ENCODE measurements around the gene VEPH1.

The VEPH1 gene

GRCh38 chr3:157515398-157515797 lies 12.2 kb upstream of the VEPH1 start:
- H3K9me2 ChIP-seq (replicated peaks; ENCODE audit: control insufficient read depth, low read length) = no peaks in the 10 kb centered on the region
- no peak overlapping the region for H3K4me2 ChIP-seq (ENCODE audit: low read length)
- no peaks in the 10 kb centered on the region for H4K20me1 ChIP-seq (ENCODE audit: control insufficient read depth, insufficient read depth, low read depth, low read length)
- TF ChIP-seq EZH2phosphoT487 (IDR thresholded peaks at IDR 0.05; ENCODE audit: borderline replicate concordance, low read length) (no peak), CTCF (IDR thresholded peaks at IDR 0.05; ENCODE audit: low read depth, low read length, poor library complexity, severe bottlenecking) (no peak)
- no peak overlapping the region for H3K27ac ChIP-seq (ENCODE audit: low read depth, low read length)
- no peaks in the 10 kb centered on the region for H3K9me3 ChIP-seq (ENCODE audit: control insufficient read depth, insufficient read depth, low read length)
- no peaks in the 10 kb centered on the region for H3F3A ChIP-seq (ENCODE audit: control insufficient read depth, insufficient read depth)
- H3K27me3 ChIP-seq (ENCODE audit: control insufficient read depth, low read length) = no peaks in the 10 kb centered on the region
- H3K4me1 ChIP-seq (ENCODE audit: control insufficient read depth, low read length) = no peaks in the 10 kb centered on the region
- no peak overlapping the region for H3K4me3 ChIP-seq (ENCODE audit: low read length)
- H3K36me3 ChIP-seq (ENCODE audit: control insufficient read depth, low read length) = no peaks in the 10 kb centered on the region
- no peaks in the 10 kb centered on the region for H3K79me2 ChIP-seq (ENCODE audit: control insufficient read depth, low read length)

DNA sequence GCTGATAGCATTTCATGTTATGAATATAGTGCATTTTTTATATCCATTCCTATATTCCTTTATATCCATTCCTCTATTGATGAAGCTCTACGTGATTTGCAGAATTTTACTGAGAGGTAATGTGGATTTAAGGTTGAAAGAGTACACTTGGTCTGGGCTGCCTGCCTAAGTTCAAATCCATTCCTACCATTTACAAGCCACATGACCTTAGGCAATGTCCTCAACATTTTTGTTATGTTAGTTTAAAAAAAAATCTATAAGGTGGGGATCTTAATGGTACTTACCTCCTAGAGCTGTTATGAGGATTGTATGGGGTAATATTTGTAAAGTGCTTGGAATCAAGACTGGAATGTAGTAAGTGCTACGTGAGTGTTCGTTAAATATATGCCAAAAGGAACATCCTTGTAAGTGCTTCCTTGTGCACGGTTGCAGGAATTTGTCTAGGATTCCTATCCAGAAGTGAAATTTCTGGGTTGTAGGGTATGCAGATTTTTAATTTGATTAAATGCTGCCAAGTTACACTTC lies 11.2 kb upstream of the VEPH1 start:
- Histone ChIP-seq H3K79me2 (ENCODE audit: control insufficient read depth, low read length) (no peaks in the 10 kb centered on the region), H3K9me3 (ENCODE audit: control insufficient read depth, insufficient read depth, low read length) (no peaks in the 10 kb centered on the region), H3K4me1 (ENCODE audit: control insufficient read depth, low read length) (no peaks in the 10 kb centered on the region), H3K4me2 (ENCODE audit: low read length) (no peak overlapping the region), H3F3A (ENCODE audit: control insufficient read depth, insufficient read depth) (no peaks in the 10 kb centered on the region), H3K27me3 (ENCODE audit: control insufficient read depth, low read length) (no peaks in the 10 kb centered on the region), H3K9me2 (replicated peaks; ENCODE audit: control insufficient read depth, low read length) (no peaks in the 10 kb centered on the region), H3K36me3 (ENCODE audit: control insufficient read depth, low read length) (no peaks in the 10 kb centered on the region), H3K4me3 (ENCODE audit: low read length) (no peak overlapping the region), H4K20me1 (ENCODE audit: control insufficient read depth, insufficient read depth, low read depth, low read length) (no peaks in the 10 kb centered on the region), H3K27ac (ENCODE audit: low read depth, low read length) (no peak overlapping the region)
- TF ChIP-seq CTCF (IDR thresholded peaks at IDR 0.05; ENCODE audit: low read depth, low read length, poor library complexity, severe bottlenecking) (no peak), EZH2phosphoT487 (IDR thresholded peaks at IDR 0.05; ENCODE audit: borderline replicate concordance, low read length) (no peak)

DNA sequence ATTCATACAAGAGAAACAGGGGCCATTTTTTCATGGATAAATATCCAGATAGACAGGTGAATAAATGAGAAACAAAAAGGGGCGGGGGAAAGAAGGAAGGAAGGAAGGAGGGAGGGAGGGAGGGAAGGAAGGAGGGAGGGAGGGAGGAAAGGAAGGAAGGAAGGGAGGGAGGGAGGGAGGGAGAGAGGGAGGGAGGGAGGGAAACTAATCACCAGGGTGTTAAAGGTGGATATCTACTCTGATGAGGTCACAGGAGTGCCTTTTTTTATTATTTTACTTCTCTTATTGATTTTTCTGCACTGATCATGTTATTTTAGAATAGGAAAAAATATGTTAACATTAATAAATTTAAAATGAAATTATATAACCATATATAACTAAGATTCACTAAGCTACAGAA lies 10.4 kb upstream of the VEPH1 start:
- H3F3A ChIP-seq (ENCODE audit: control insufficient read depth, insufficient read depth) = no peaks in the 10 kb centered on the region
- no peaks in the 10 kb centered on the region for H3K79me2 ChIP-seq (ENCODE audit: control insufficient read depth, low read length)
- H3K4me1 ChIP-seq (ENCODE audit: control insufficient read depth, low read length) = no peaks in the 10 kb centered on the region
- no peak for TF ChIP-seq EZH2phosphoT487 (IDR thresholded peaks at IDR 0.05; ENCODE audit: borderline replicate concordance, low read length)
- no peak for TF ChIP-seq CTCF (IDR thresholded peaks at IDR 0.05; ENCODE audit: low read depth, low read length, poor library complexity, severe bottlenecking)
- H3K36me3 ChIP-seq (ENCODE audit: control insufficient read depth, low read length) = no peaks in the 10 kb centered on the region
- no peaks in the 10 kb centered on the region for H3K27me3 ChIP-seq (ENCODE audit: control insufficient read depth, low read length)
- no peak overlapping the region for H3K27ac ChIP-seq (ENCODE audit: low read depth, low read length)
- H3K9me2 ChIP-seq (replicated peaks; ENCODE audit: control insufficient read depth, low read length) = no peaks in the 10 kb centered on the region
- no peaks in the 10 kb centered on the region for H4K20me1 ChIP-seq (ENCODE audit: control insufficient read depth, insufficient read depth, low read depth, low read length)
- H3K9me3 ChIP-seq (ENCODE audit: control insufficient read depth, insufficient read depth, low read length) = no peaks in the 10 kb centered on the region
- no peak overlapping the region for H3K4me2 ChIP-seq (ENCODE audit: low read length)
- no peak overlapping the region for H3K4me3 ChIP-seq (ENCODE audit: low read length)

Measured in DOHH2 (cell line).